ENCODE results near the gene LRAT.

LRAT gene

DNA sequence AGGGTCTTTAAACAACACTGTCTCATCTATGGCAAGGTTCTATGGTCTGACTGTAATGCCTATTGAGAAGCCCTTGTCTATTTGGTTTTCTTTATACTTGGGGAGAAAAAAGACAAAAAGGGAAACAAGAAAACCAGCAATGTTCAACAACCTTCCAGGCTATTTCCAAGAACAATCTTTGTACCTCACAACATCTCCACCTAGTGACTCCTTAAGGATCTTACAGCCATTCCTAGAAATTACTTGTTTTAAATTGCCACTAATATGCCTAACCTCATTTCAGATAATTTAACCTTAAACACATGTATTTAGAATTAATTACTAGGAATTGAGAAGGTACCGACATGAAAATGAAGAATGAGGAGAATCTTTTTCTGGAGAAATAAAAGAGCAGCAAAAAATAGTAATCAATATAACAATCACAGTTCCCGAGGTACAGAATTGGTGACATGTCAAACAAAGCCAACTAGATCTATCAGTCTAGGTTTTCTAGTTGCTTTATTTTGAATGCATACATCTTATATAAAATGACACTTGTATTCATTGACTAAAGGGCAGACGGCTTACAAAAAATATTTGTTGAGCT is 35.7 kb downstream of the LRAT start:
- no peak for DNase-seq

- DNase-seq = no peak
Observed at GRCh38 chr4:154781126-154781982, 37.6 kb downstream of the LRAT start, which contains the start of gene RBM46. Gene RBM46 (plus strand): TSS chr4:154781272. CDS start chr4:154796753, 15,481 bp downstream.

- no peak for DNase-seq
Observed at GRCh38 chr4:154781983-154782293, 38.1 kb downstream of the LRAT start.

Measured in stimulated activated CD4-positive, alpha-beta T cell treated with anti-CD3 and anti-CD28 coated beads, Interleukin-2, amount 100 ng/mL, for 24 hours (primary cell).